Panc1 (cell line): Measurements from ENCODE around the gene OR5AK2. TPM values are rescaled to one million over a fixed set of nuclear protein-coding genes. Genes with fewer than 3 reads are reported as not detected.
"Not testable (repeated sequence)": the region's sequence is repeated elsewhere in the genome, so short reads cannot be mapped to it uniquely, and the experiment has no call there.

Experiments
- ATAC-seq: fragments of 200-7000 bp; cut with Tn5 transposase; 2 replicates; pipeline ENCODE4 v1.9.1; 2020; ENCODE audit warnings: mild to moderate bottlenecking, moderate library complexity
- Bru-seq: library from RNA; stranded (reverse); fragments of 400-500 nt; gene quantifications from one replicate; lab custom pipeline; 2021; lab: Mats Ljungman, UMichigan
- BruChase-seq, 2 experiments: library from RNA; stranded (reverse); fragments of 400-500 nt; gene quantifications; one replicate each; lab custom pipeline; 2021; lab: Mats Ljungman, UMichigan
- BruUV-seq: library from RNA; stranded (reverse); fragments of 400-500 nt; replicated peaks from 2 replicates; lab custom pipeline; 2021; lab: Mats Ljungman, UMichigan
- CTCF ChIA-PET: fragments of 300-600 bp; sonication (Branson Sonifier 250); formaldehyde crosslinking; loops from one replicate; lab custom pipeline; 2022; ENCODE audit warnings: antibody characterized with exemption; lab: Charles Lee
- POLR2A ChIA-PET: fragments of 300-600 bp; sonication (Branson Sonifier 250); formaldehyde crosslinking; loops from one replicate; lab custom pipeline; 2022; ENCODE audit warnings: antibody characterized with exemption; lab: Charles Lee
- DNase-seq: peaks from one replicate; pipeline ENCODE4 v3.0.0-alpha.2; 2010; ENCODE audit warnings: low read depth, low spot score
- H3K27ac ChIP-seq: 2 replicates; pipeline ENCODE4 v1.5.1; 2011; ENCODE audit warnings: mild to moderate bottlenecking, low read length, inconsistent platforms
- H3K27me3 ChIP-seq: fragments of 200-500 bp; sonication (Bioruptor generic); 2 replicates; pipeline ENCODE4 v1.6.0; 2014; ENCODE audit warnings: low read length, inconsistent platforms; ENCODE audit not compliant: control insufficient read depth, insufficient read depth
- H3K36me3 ChIP-seq: fragments of 200-500 bp; sonication (Bioruptor generic); 2 replicates; pipeline ENCODE4 v1.5.1; 2014; ENCODE audit warnings: inconsistent platforms, mild to moderate bottlenecking, low read length, moderate library complexity; ENCODE audit not compliant: control insufficient read depth, insufficient read depth
- H3K4me1 ChIP-seq: 2 replicates; pipeline ENCODE4 v1.5.1; 2011; ENCODE audit warnings: inconsistent platforms, mild to moderate bottlenecking, low read length, moderate library complexity; ENCODE audit not compliant: control insufficient read depth, insufficient read depth
- H3K4me3 ChIP-seq, 2 experiments: 2 replicates each; pipeline ENCODE4 v1.5.1; 2011 to 2012; ENCODE audit warnings: low read depth in 2 of 2, low read length in 2 of 2, mild to moderate bottlenecking in 2 of 2, inconsistent platforms in 1 of 2, moderate library complexity in 1 of 2
- H3K9me3 ChIP-seq: fragments of 200-500 bp; sonication (Bioruptor generic); 2 replicates; pipeline ENCODE4 v1.5.1; 2014; ENCODE audit warnings: low read depth, mild to moderate bottlenecking, inconsistent platforms, low read length, moderate library complexity; ENCODE audit not compliant: control insufficient read depth, insufficient read depth
- POLR2AphosphoS5 ChIP-seq: IDR thresholded peaks from 2 replicates; pipeline ENCODE4 v1.6.1; 2012; ENCODE audit warnings: mild to moderate bottlenecking, low read depth, low read length, moderate library complexity
- SIN3A ChIP-seq: IDR thresholded peaks from 2 replicates; pipeline ENCODE4 v1.6.1; 2012; ENCODE audit warnings: low read depth, mild to moderate bottlenecking, low read length, moderate library complexity, borderline replicate concordance; ENCODE audit not compliant: insufficient read depth
- TCF7L2 ChIP-seq: IDR thresholded peaks from 2 replicates; pipeline ENCODE4 v1.6.1; 2011; ENCODE audit warnings: mild to moderate bottlenecking, low read depth, low read length, inconsistent platforms
- in situ Hi-C: cut with HindIII; loops from 2 replicates; pipeline ENCODE4 v1.10.0; 2016; ENCODE audit warnings: low sequenced_read_pairs, low pct_unique_long_range_greater_than_20kb
- intact Hi-C: fragments of 100-400 bp; cut with micrococcal nuclease; formaldehyde crosslinking; loops from one replicate; pipeline ENCODE4 v1.10.0; 2022; ENCODE audit not compliant: unreplicated experiment
- long read RNA-seq: library from polyadenylated mRNA; unstranded; transcript quantifications from one replicate; pipeline ENCODE4 v2.0.0, GENCODE V29; 2021; ENCODE audit not compliant: unreplicated experiment
- polyA plus RNA-seq: library from polyadenylated mRNA; unstranded; fragments of >200 nt; gene quantifications from one replicate; pipeline ENCODE4 v1.2.1, GENCODE V29; 2012; ENCODE audit warnings: missing spikeins; ENCODE audit not compliant: insufficient read length
- total RNA-seq: library from RNA; stranded (reverse); gene quantifications from one replicate; pipeline ENCODE4 v1.2.1, GENCODE V29; 2021; ENCODE audit not compliant: unreplicated experiment
- TF ChIP-seq, protein P1 (sequence below), 2 experiments: IDR thresholded peaks; 2 replicates each; pipeline ENCODE4 v1.6.1; 2011 to 2012; ENCODE audit warnings: low read depth in 2 of 2, control low read depth in 1 of 2, low read length in 1 of 2, mild to moderate bottlenecking in 1 of 2, moderate library complexity in 1 of 2; ENCODE audit not compliant: insufficient read depth in 1 of 2
- TF ChIP-seq, protein P2 (sequence below): fragments of 450-650 bp; IDR thresholded peaks from 2 replicates; pipeline ENCODE4 v1.5.1; 2017; ENCODE audit warnings: mild to moderate bottlenecking

Gene OR5AK2
- total RNA-seq (not detected), Bru-seq, nascent RNA (not detected), BruChase-seq, experiment 1, labeled RNA remaining after a 2-hour chase (not detected), BruChase-seq, experiment 2, labeled RNA remaining after a 6-hour chase (not detected)
- not detected for polyA plus RNA-seq
- long read RNA-seq, result 0 reads

GRCh38 chr11:56988614-56989013 lies at the start of gene OR5AK2:
TSS of gene OR5AK2 (plus strand) at chr11:56988914. CDS start at chr11:56988914, 0 bp downstream.
- Histone ChIP-seq H3K27me3 (no peaks in the 10 kb centered on the region), H3K9me3 (no peaks in the 10 kb centered on the region), H3K36me3 (no peaks in the 10 kb centered on the region), H3K27ac (no peak within 1 kb of the TSS), H3K4me1 (no peaks in the 10 kb centered on the region), H3K4me3 (no peak within 1 kb of the TSS)
- in situ Hi-C loops, result no loop called here
- BruUV-seq, result no TSS peak
- intact Hi-C loops, result no loop called here
- TF ChIP-seq POLR2AphosphoS5, result no peak
- TF ChIP-seq TCF7L2, result no peak
- TF ChIP-seq, protein P1, sequence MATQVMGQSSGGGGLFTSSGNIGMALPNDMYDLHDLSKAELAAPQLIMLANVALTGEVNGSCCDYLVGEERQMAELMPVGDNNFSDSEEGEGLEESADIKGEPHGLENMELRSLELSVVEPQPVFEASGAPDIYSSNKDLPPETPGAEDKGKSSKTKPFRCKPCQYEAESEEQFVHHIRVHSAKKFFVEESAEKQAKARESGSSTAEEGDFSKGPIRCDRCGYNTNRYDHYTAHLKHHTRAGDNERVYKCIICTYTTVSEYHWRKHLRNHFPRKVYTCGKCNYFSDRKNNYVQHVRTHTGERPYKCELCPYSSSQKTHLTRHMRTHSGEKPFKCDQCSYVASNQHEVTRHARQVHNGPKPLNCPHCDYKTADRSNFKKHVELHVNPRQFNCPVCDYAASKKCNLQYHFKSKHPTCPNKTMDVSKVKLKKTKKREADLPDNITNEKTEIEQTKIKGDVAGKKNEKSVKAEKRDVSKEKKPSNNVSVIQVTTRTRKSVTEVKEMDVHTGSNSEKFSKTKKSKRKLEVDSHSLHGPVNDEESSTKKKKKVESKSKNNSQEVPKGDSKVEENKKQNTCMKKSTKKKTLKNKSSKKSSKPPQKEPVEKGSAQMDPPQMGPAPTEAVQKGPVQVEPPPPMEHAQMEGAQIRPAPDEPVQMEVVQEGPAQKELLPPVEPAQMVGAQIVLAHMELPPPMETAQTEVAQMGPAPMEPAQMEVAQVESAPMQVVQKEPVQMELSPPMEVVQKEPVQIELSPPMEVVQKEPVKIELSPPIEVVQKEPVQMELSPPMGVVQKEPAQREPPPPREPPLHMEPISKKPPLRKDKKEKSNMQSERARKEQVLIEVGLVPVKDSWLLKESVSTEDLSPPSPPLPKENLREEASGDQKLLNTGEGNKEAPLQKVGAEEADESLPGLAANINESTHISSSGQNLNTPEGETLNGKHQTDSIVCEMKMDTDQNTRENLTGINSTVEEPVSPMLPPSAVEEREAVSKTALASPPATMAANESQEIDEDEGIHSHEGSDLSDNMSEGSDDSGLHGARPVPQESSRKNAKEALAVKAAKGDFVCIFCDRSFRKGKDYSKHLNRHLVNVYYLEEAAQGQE (IDR thresholded peaks at IDR 0.05; ENCODE audit: insufficient read depth in 1 of 2, low read depth in 2 of 2, low read length in 1 of 2), result no peak
- TF ChIP-seq, protein P2, sequence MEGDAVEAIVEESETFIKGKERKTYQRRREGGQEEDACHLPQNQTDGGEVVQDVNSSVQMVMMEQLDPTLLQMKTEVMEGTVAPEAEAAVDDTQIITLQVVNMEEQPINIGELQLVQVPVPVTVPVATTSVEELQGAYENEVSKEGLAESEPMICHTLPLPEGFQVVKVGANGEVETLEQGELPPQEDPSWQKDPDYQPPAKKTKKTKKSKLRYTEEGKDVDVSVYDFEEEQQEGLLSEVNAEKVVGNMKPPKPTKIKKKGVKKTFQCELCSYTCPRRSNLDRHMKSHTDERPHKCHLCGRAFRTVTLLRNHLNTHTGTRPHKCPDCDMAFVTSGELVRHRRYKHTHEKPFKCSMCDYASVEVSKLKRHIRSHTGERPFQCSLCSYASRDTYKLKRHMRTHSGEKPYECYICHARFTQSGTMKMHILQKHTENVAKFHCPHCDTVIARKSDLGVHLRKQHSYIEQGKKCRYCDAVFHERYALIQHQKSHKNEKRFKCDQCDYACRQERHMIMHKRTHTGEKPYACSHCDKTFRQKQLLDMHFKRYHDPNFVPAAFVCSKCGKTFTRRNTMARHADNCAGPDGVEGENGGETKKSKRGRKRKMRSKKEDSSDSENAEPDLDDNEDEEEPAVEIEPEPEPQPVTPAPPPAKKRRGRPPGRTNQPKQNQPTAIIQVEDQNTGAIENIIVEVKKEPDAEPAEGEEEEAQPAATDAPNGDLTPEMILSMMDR, result no peak
- TF ChIP-seq SIN3A, result no peak
- DNase-seq (no peak), ATAC-seq (no peak)
- ChIA-PET POLR2A (no interaction called here), CTCF (no interaction called here)

- ATAC-seq, H3K4me1 ChIP-seq, H3K36me3 ChIP-seq, in situ Hi-C loops, H3K4me3 ChIP-seq, BruUV-seq, DNase-seq, intact Hi-C loops, CTCF ChIA-PET, H3K27me3 ChIP-seq, H3K9me3 ChIP-seq, H3K27ac ChIP-seq, POLR2A ChIA-PET: not testable (repeated sequence)
These were observed 43.2 kb upstream of the OR5AK2 start for GRCh38 chr11:56945526-56945925.

DNA sequence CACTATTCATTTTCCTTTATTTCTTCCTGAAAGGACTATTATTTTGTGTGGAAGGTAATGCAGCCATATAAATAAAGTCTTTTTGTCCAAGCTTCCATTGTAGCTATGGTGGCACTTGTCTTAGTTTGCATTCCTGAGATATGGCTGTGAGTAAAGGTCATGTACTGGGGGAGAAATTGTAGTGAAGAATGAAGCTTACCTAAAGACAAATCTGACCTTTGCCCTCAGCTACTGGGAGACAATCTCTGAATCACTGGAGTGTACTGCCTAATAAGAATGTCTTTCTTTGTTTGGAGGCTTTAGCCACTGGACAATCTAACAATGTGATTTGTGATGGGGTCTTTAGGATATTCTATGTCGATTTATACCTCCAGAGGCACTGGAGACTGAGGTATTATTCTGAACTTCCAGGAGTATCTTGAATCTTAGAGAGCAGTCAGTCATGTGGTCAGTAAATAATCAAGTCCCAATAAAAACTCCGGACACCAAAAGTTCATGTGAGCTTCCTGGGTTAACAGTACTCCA lies 39.7 kb upstream of the OR5AK2 start:
- Histone ChIP-seq H3K27ac (no peak overlapping the region), H3K36me3 (no peaks in the 10 kb centered on the region), H3K4me1 (no peaks in the 10 kb centered on the region), H3K4me3 (no peak overlapping the region), H3K27me3 (no peaks in the 10 kb centered on the region), H3K9me3 (no peaks in the 10 kb centered on the region)
- no peak for TF ChIP-seq POLR2AphosphoS5
- TF ChIP-seq, protein P2, result no peak
- no peak for TF ChIP-seq TCF7L2
- TF ChIP-seq, protein P1 (IDR thresholded peaks at IDR 0.05; ENCODE audit: insufficient read depth in 1 of 2, low read depth in 2 of 2, low read length in 1 of 2), result no peak
- no peak for TF ChIP-seq SIN3A
- ChIA-PET POLR2A (no interaction called here), CTCF (no interaction called here)
- in situ Hi-C loops, result no loop called here
- ATAC-seq, result no peak
- DNase-seq, result no peak
- intact Hi-C loops, result no loop called here
- no TSS peak for BruUV-seq
